RWPE2 (cell line): ENCODE data around the gene CHTF18.

Experiments used
- ATAC-seq: fragments of 200-7000 bp; cut with Tn5 transposase; 3 replicates; pipeline ENCODE4 v1.9.1; 2021; ENCODE audit warnings: low read depth
- DNase-seq: peaks from one replicate; pipeline ENCODE4 v3.0.0-alpha.2; 2020; ENCODE audit warnings: low spot score
- H3K27ac ChIP-seq: fragments of 450-650 bp; 2 replicates; pipeline ENCODE4 v1.5.1; 2017; ENCODE audit warnings: mild to moderate bottlenecking; ENCODE audit not compliant: poor library complexity, severe bottlenecking
- H3K27me3 ChIP-seq: fragments of 250-450 bp; sonication (Bioruptor Pico); 2 replicates; pipeline ENCODE4 v1.5.1; 2021; ENCODE audit warnings: mild to moderate bottlenecking, moderate library complexity; ENCODE audit not compliant: insufficient read depth, poor library complexity, severe bottlenecking
- H3K36me3 ChIP-seq: fragments of 250-450 bp; sonication (Bioruptor Pico); 2 replicates; pipeline ENCODE4 v1.5.1; 2020; ENCODE audit warnings: low read depth, mild to moderate bottlenecking, moderate library complexity
- H3K4me1 ChIP-seq: fragments of 250-450 bp; sonication (Bioruptor Pico); 2 replicates; pipeline ENCODE4 v1.5.1; 2021; ENCODE audit warnings: mild to moderate bottlenecking, moderate library complexity; ENCODE audit not compliant: insufficient read depth, poor library complexity, severe bottlenecking
- H3K4me3 ChIP-seq: fragments of 250-450 bp; sonication (Bioruptor Pico); 2 replicates; pipeline ENCODE4 v1.5.1; 2021; ENCODE audit warnings: mild to moderate bottlenecking, moderate library complexity; ENCODE audit not compliant: severe bottlenecking
- H3K9me3 ChIP-seq: fragments of 250-450 bp; sonication (Bioruptor Pico); 2 replicates; pipeline ENCODE4 v1.5.1; 2021; ENCODE audit warnings: mild to moderate bottlenecking, moderate library complexity; ENCODE audit not compliant: severe bottlenecking
- CTCF ChIP-seq: fragments of 450-650 bp; IDR thresholded peaks from one replicate; pipeline ENCODE4 v1.5.1; 2017; ENCODE audit warnings: mild to moderate bottlenecking, moderate library complexity; ENCODE audit not compliant: poor library complexity, severe bottlenecking

The CHTF18 gene

GRCh38 chr16:828891-829290 lies 40.5 kb downstream of the CHTF18 start:
- no peak overlapping the region for H3K27ac ChIP-seq
- DNase-seq (no peak), ATAC-seq (no peak)
- peaks cover 32% of the 10 kb centered on the region for H3K27me3 ChIP-seq
- H3K4me3 ChIP-seq = no peak overlapping the region
- no peaks in the 10 kb centered on the region for H3K36me3 ChIP-seq
- no peak for TF ChIP-seq CTCF
- no peaks in the 10 kb centered on the region for H3K9me3 ChIP-seq
- no peaks in the 10 kb centered on the region for H3K4me1 ChIP-seq

- Histone ChIP-seq H3K36me3 (no peaks in the 10 kb centered on the region), H3K27ac (no peak overlapping the region), H3K4me1 (no peaks in the 10 kb centered on the region), H3K4me3 (no peak overlapping the region), H3K9me3 (no peaks in the 10 kb centered on the region), H3K27me3 (peaks cover 27% of the 10 kb centered on the region)
- DNase-seq (no peak), ATAC-seq (no peak)
- TF ChIP-seq CTCF = no peak
Observed at GRCh38 chr16:830107-830870, 41.9 kb downstream of the CHTF18 start.

GRCh38 chr16:830871-831570 lies 42.6 kb downstream of the CHTF18 start:
- no peak overlapping the region for H3K4me3 ChIP-seq
- TF ChIP-seq CTCF = no peak
- H3K36me3 ChIP-seq = no peaks in the 10 kb centered on the region
- ATAC-seq (no peak), DNase-seq (no peak)
- H3K4me1 ChIP-seq = no peaks in the 10 kb centered on the region
- no peak overlapping the region for H3K27ac ChIP-seq
- no peaks in the 10 kb centered on the region for H3K9me3 ChIP-seq
- H3K27me3 ChIP-seq = peaks cover 19% of the 10 kb centered on the region

GRCh38 chr16:831571-832413 lies 43.4 kb downstream of the CHTF18 start:
- H3K4me1 ChIP-seq = no peaks in the 10 kb centered on the region
- TF ChIP-seq CTCF = no peak
- peaks cover 5% of the 10 kb centered on the region for H3K9me3 ChIP-seq
- peaks cover 16% of the 10 kb centered on the region for H3K27me3 ChIP-seq
- H3K36me3 ChIP-seq = no peaks in the 10 kb centered on the region
- no peak overlapping the region for H3K4me3 ChIP-seq
- ATAC-seq = no peak
- DNase-seq = no peak
- no peak overlapping the region for H3K27ac ChIP-seq
